NCI-H2227 (cell line): ENCODE results near the gene PCYOX1L.

Source experiments
- DNase-seq: peaks from one replicate; lab custom pipeline; 2025; ENCODE audit not compliant: unreplicated experiment; lab: John Stamatoyannopoulos, UW

The PCYOX1L gene

DNA sequence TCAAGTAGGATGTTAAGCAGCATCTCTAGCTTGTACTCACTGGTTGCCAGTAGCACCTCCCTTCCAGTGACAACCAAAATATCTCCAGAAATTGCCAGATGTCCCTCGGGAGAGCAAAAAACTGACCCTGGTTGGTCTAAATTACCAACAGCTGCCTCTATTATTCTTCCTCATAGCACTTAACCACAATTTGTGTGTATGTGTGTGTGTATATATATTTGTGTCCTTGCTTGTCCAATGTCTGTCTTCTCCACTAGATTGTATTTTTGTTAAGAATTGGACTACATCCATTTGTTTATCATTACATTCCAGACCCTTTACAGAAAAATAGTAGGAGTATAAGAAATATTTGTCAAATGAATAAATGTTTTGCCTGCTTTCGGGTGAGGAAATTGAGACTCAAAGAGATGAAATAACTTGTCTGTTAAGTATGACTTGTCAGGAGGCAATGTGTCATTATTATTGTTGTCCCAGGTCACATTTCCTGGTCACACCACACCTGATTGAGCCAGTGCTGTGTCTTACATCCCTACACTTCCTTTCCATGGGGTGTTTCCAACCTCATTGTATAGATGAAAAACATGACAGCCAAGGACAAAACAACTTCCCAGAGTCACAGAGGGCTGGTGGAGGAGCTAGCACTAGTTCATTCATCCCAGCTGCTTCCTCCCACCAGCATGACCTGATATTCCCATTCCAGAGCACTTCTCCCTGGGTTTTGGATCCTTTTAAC, 24.0 kb upstream of the PCYOX1L start:
- no peak for DNase-seq

DNA sequence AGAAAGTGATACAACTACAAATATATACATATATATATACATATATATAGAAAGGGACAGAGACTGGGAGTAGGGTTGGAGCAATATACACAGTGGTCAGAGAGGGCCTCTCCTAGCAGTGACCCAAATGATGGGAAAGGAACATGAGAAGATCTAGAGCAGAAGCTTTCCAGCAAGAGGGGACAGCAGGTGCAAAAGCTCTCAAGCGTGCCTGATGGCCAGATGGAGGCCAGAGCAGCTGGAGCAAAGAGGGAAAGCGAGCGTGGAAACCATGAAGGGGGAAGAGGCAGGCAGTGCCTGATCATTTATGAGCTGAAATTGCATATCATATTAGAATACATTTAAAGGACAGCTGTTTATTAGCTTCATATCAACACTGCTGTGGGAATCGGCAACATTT, 20.1 kb upstream of the PCYOX1L start:
- no peak for DNase-seq

- no peak for DNase-seq
Observed at GRCh38 chr5:149338364-149338763, 19.5 kb upstream of the PCYOX1L start.

GRCh38 chr5:149340920-149341319, 16.9 kb upstream of the PCYOX1L start:
- no peak for DNase-seq

- no peak for DNase-seq
Observed at GRCh38 chr5:149341876-149342275, 16.0 kb upstream of the PCYOX1L start.

GRCh38 chr5:149344151-149344550, 13.7 kb upstream of the PCYOX1L start:
- DNase-seq = no peak

GRCh38 chr5:149345147-149345891, 12.5 kb upstream of the PCYOX1L start, which contains the start of gene GRPEL2:
Gene GRPEL2, plus strand, starts transcription at chr5:149345499. Its CDS starts 41 bp downstream, at chr5:149345540.
- peak; percentile 96 for DNase-seq

DNA sequence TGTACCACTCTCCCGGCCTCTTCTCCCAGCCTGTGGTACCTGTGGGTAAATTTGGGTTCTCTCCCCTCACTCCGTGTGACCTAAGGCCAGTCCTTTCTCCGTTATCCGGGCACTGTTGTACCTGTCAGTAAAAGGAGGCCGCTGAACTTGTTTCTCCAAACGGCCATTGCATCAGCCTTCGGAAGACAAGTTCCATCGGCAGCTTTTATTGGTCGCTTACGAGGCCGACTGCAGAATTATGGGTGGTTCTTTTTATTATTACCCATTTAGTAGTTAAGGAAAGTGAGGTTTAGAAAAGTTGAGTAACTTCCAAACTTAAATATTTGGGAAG, 12.0 kb upstream of the PCYOX1L start:
- DNase-seq = peak; percentile 23

DNA sequence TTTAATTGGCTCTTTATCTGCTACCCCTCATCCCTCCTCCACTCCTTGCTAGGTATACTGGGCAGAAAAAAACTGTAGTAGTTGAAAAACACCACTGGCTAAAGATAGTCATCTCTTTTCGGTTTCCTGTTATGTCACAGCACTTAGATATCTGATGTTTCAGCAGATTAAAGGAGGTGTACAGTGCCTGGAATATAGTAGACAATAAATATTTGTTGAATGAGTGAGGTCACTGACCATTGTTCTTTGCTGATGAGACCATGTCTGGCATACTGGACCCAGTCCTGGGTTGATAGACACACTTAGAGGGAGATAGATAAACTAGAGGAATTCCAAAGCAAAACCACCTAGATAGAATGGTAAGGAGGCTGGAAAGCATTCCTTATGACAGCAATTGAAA, 9.3 kb upstream of the PCYOX1L start:
- DNase-seq = no peak

GRCh38 chr5:149349382-149349781, 8.5 kb upstream of the PCYOX1L start:
- no peak for DNase-seq

DNA sequence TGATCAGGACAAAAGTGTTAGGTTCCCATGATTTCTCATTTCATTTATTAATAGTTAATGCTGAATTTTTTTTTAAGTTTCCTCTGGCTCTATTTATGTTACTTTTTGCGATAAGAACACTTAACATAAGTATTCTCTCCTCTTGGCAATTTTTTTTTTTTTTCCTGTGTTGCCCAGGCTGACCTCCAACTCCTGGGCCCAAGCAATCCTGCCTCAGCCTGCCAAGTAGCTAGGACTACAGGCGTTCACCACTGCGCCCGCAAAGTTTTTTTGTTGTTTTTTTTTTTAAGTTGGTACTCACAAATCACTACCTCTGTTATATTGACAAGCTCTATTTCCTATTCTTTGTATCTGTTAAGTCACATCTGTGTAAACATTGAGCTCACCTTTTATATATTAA, 5.7 kb upstream of the PCYOX1L start:
- DNase-seq = no peak

DNA sequence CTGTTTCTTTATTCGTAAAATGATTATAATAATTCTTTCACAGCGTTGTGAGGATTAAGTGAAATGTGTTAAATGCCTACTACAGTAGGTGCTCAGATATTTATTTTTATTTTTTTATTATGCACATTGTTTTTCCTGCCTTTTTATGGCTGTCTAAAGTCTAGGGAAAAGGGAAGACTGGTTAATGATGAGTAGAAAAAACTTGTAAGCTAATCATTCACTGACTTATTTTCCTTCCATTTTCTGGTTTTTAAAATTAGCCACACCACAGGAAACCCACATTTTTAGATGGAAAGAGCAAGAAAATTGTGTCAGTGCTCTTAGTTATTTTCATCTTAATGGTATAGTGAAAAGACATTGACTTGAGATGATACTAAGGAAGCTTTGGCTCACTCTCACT, 3.9 kb upstream of the PCYOX1L start:
- no peak for DNase-seq

DNA sequence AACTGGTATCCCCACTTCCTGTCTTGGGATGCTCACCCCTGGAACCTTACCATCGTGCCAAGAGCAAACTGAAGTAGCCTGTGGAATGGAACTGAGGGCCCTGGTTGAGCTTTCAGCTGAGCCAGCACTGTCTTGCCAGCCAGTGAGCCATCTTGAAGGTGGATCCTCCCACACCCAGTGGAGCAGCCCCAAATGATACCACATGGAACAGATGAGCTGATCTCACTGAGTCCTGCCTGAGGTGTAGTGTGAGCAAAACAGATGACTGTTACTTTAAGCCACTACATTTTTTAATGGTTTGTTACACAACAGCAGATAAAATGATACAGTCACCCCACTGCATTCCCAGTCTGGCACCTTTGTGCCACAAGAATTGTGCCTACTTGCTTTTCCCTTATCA, 2.2 kb upstream of the PCYOX1L start:
- no peak for DNase-seq

DNA sequence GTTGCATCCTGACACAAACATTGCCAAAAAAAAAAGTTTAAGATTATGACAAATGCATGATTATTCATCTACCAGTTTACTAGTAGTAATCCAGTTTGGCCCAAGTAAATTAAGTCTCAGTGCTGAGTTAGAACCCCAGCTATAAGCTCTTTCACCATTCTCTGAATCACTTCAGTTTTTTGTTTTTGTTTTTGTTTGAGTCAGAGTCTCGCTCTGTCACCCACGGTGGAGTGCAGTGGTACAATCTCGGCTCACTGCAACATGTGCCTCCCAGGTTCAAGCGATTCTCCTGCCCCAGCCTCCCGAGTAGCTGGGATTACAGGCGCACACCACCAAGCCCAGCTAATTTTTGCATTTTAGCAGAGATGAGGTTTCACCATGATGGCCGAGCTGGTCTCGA, 1.5 kb upstream of the PCYOX1L start:
- no peak for DNase-seq

DNA sequence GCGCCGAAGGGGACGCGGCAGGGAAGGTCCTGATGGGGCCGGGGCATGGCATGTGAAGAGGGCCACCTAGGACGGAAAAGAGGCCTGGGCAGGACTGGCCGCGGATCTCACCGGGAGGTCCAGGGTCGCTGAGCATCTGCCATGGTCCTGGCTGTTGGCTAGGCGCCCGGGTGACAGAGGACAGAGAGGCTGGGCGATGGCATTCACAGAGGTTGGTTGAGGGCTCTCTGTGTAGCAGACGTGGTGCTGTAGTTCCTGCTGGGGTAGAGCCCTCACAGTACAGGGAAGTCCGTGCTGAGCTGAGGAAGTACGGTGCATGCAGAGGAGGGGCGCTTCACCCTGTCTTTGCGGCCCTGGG, 427 bp downstream of the PCYOX1L start:
- peak; percentile 41 for DNase-seq

- DNase-seq = no peak
Observed at GRCh38 chr5:149358868-149359495, 1.1 kb downstream of the PCYOX1L start.

DNA sequence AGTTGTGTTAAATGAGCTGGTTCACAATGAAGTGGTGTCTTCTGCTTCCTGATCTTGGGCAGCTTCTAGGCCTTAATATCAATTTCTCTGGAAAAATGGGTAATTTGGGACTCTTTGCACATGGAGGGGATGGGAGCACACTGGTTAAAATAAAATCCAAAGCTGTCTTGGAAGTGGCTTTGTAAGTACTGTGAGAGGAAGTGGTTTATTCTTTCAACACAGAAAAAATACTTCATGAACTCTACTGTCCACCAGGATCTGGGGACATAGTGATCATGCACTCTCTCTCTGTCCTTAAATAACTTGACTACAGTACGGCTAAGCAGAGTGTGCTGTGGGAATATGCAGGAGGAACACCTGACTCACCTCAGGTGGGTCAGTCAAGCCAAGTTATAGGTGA, 2.4 kb downstream of the PCYOX1L start:
- no peak for DNase-seq

GRCh38 chr5:149362541-149362940, 4.7 kb downstream of the PCYOX1L start:
- DNase-seq = no peak

GRCh38 chr5:149363358-149363757, 5.5 kb downstream of the PCYOX1L start:
- no peak for DNase-seq

GRCh38 chr5:149363936-149364335, 6.1 kb downstream of the PCYOX1L start:
- DNase-seq = no peak

DNA sequence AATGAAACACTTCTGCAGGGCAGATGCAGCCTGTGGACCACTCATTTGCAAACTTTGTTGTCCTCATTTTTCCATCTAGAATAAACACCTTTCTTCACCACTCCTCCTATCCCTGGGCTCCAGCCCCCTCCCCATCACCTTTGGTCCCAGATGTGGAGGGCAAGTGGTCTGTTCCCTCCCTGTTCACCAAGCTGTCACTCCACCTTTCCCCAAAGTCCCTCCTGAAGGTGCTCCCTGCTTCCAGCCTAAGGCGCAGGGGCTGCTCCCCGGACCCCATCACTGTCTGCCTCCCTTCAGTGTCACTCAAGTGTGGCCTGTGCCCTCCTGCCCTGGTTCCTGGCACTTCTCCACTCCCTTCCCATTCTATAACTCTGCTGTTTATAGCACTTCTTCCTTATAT, 6.9 kb downstream of the PCYOX1L start:
- DNase-seq = no peak

- no peak for DNase-seq
Observed at GRCh38 chr5:149365418-149365817, 7.6 kb downstream of the PCYOX1L start.
